IPS-11a (cell line): Measurements from ENCODE around the gene HACE1.

Experiments used
- H3K4me3 ChIP-seq: one replicate; pipeline ENCODE4 v1.5.1; 2013; ENCODE audit warnings: low read depth, low read length, control low read depth

The HACE1 gene

GRCh38 chr6:104689551-104690205, 170.0 kb downstream of the HACE1 start:
- no peak overlapping the region for H3K4me3 ChIP-seq

GRCh38 chr6:104688283-104688969, 171.3 kb downstream of the HACE1 start:
- no peak overlapping the region for H3K4me3 ChIP-seq

- no peak overlapping the region for H3K4me3 ChIP-seq
Observed at GRCh38 chr6:104686550-104687175, 173.1 kb downstream of the HACE1 start.

- no peak overlapping the region for H3K4me3 ChIP-seq
Observed at GRCh38 chr6:104685871-104686549, 173.7 kb downstream of the HACE1 start.

GRCh38 chr6:104684911-104685415, 174.8 kb downstream of the HACE1 start:
- H3K4me3 ChIP-seq, result no peak overlapping the region

GRCh38 chr6:104683809-104684208, 175.9 kb downstream of the HACE1 start:
- no peak overlapping the region for H3K4me3 ChIP-seq

- no peak overlapping the region for H3K4me3 ChIP-seq
Observed at GRCh38 chr6:104682722-104683643, 176.7 kb downstream of the HACE1 start.

GRCh38 chr6:104680539-104680938, 179.2 kb downstream of the HACE1 start:
- no peak overlapping the region for H3K4me3 ChIP-seq

- no peak overlapping the region for H3K4me3 ChIP-seq
Observed at GRCh38 chr6:104679971-104680370, 179.7 kb downstream of the HACE1 start.
